Measurements from ENCODE around the gene ADISSP.

The ADISSP gene

GRCh38 chr20:3744806-3745685 is 22.5 kb downstream of the ADISSP start:
- H3K4me3 ChIP-seq (ENCODE audit: control insufficient read depth, low read depth, low read length) = no peak overlapping the region
- DNase-seq (ENCODE audit: low read depth) = peak; percentile 32
- no peak for TF ChIP-seq CTCF (conservative IDR thresholded peaks at IDR 0.05; ENCODE audit: control insufficient read depth, insufficient read depth, low read depth, low read length)

- DNase-seq (ENCODE audit: low read depth) = no peak
- no peak overlapping the region for H3K4me3 ChIP-seq (ENCODE audit: control insufficient read depth, low read depth, low read length)
- no peak for TF ChIP-seq CTCF (conservative IDR thresholded peaks at IDR 0.05; ENCODE audit: control insufficient read depth, insufficient read depth, low read depth, low read length)
Measured at GRCh38 chr20:3744037-3744436, 23.5 kb downstream of the ADISSP start.

- H3K4me3 ChIP-seq (ENCODE audit: control insufficient read depth, low read depth, low read length) = no peak overlapping the region
- TF ChIP-seq CTCF (conservative IDR thresholded peaks at IDR 0.05; ENCODE audit: control insufficient read depth, insufficient read depth, low read depth, low read length) = no peak
- no peak for DNase-seq (ENCODE audit: low read depth)
Measured at GRCh38 chr20:3743251-3743650, 24.3 kb downstream of the ADISSP start.

GRCh38 chr20:3741836-3742458 is 25.6 kb downstream of the ADISSP start:
- no peak for DNase-seq (ENCODE audit: low read depth)
- H3K4me3 ChIP-seq (ENCODE audit: control insufficient read depth, low read depth, low read length) = no peak overlapping the region
- TF ChIP-seq CTCF (conservative IDR thresholded peaks at IDR 0.05; ENCODE audit: control insufficient read depth, insufficient read depth, low read depth, low read length) = no peak

- no peak for TF ChIP-seq CTCF (conservative IDR thresholded peaks at IDR 0.05; ENCODE audit: control insufficient read depth, insufficient read depth, low read depth, low read length)
- H3K4me3 ChIP-seq (ENCODE audit: control insufficient read depth, low read depth, low read length) = no peak overlapping the region
- no peak for DNase-seq (ENCODE audit: low read depth)
Measured at GRCh38 chr20:3740615-3741301, 26.8 kb downstream of the ADISSP start.

GRCh38 chr20:3739926-3740451 is 27.6 kb downstream of the ADISSP start:
- no peak overlapping the region for H3K4me3 ChIP-seq (ENCODE audit: control insufficient read depth, low read depth, low read length)
- no peak for DNase-seq (ENCODE audit: low read depth)
- no peak for TF ChIP-seq CTCF (conservative IDR thresholded peaks at IDR 0.05; ENCODE audit: control insufficient read depth, insufficient read depth, low read depth, low read length)
